GM12891 (cell line): ENCODE results near the gene MRTFB.

Experiments
- POLR2A ChIP-seq: IDR thresholded peaks from 2 replicates; pipeline ENCODE4 v1.6.1; 2011; ENCODE audit warnings: low read depth, low read length, control low read depth
- POLR2AphosphoS5 ChIP-seq: IDR thresholded peaks from 2 replicates; pipeline ENCODE4 v1.6.1; 2011; ENCODE audit warnings: low read depth, low read length, control low read depth

- TF ChIP-seq POLR2A (no peak), POLR2AphosphoS5 (no peak)
These were observed 21.4 kb downstream of the MRTFB start for GRCh38 chr16:14092561-14092960.
